GM11168 (cell line): Measurements from ENCODE around the gene PDE1C.

Experiments used
- in situ Hi-C: fragments of 300-500 bp; cut with MboI; formaldehyde crosslinking; loops from one replicate; pipeline ENCODE4 v1.12.0; 2022; ENCODE audit warnings: low sequenced_read_pairs; ENCODE audit not compliant: unreplicated experiment

The PDE1C gene

DNA sequence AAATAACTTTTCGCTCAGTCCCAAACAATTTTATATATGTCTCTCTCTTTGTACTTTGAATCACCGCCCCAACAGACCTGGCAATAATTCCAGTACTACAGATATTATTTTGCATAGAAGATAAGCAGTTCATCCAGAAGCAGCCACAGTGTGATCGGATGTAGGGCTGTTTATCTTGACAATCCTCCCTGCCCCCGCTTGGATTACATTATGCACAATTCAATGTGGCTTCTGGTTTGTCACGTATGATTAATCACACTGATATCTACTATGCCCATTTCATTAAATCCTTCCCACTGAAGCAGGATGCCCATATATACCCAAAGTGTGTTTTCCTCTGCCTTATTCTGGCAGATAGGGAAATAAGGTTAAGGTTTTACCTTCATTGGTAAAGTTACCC lies 115.2 kb downstream of the PDE1C start:
- in situ Hi-C loops: no loop called here

DNA sequence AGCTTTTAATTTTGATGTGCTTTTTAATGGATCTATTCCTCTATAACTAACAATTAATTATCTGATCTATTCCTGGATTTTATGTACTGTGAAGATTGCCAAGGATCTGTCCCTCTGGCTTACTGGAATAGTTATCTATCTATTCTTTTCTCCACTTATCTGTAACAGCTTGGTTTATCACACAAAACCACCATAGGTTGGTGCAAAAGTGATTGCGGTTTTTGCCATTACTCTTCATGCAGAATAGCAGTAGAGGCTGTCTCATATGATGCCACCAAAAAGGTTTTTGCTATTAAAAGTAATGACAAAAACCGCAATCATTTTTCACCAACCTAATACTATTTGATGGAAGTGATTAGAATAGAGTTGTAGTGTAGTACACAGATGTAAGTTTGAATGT lies 115.7 kb downstream of the PDE1C start:
- in situ Hi-C loops: no loop called here

DNA sequence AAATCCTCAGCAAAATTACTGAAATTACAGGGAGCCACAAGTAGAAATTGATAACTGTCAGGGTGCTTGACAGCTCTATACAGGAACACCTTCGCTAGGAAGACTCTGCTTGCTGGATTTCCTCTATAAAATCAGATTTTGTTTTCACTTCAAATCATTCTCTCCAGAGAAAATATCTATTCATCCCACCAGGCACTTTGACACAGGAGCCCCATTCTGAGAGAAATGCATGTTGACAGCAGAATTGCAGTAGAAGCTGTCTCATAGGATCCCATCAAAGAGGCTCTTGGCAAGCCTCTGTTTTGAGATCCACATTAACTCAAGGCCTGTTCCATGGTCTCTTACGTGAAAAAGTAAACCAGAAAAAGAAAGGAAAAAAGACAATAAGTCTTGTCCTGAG lies 116.8 kb downstream of the PDE1C start:
- in situ Hi-C loops: no loop called here

DNA sequence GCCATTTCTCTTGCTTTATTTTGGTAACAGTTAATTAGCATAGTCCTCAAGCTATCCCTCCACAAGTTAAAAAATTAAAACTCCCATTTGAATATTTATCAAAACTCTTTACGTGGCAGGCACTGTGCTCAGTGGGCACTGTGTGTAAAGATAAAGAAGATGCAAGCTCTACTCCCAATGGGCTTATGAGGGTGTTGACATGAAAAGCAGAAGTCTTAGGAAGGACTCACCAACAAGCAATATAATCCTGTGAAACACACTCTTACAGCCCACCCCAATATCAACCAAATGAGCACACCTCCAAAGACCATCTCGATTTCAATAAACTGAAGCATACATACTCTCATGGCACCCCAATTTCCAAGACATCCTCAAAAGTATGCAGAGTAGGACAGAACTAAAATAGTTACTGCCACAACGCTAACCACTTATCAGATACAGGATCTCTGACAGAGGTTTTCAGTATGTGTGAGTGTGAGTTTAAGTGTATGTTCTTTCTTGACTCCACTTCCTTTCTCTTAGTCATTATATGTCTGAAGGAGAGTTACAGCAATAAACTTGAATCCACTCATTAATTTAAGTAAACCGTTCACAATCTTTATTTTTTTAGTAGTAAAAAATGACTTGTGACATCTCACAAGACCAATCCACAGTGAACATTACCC lies 120.0 kb downstream of the PDE1C start:
- in situ Hi-C loops: no loop called here

DNA sequence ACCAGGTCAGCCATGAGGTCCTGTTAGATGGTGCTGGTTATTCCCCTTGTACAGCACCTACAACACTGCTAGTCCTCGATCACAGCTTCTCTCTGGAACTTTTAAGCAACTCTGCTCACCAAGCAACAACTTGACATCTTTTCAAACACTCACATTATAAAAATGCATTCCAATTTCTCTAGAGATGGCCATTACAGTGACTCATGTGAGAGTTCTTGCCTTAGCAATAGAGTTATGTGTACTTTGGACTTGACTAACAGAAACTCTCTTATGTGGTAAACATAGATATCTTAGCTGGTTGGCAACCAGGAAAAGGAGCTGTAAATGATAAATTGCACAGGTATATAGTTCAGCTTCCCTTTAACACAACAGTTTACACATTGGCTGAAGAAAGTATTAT lies 122.2 kb downstream of the PDE1C start:
- in situ Hi-C loops: no loop called here

GRCh38 chr7:31940167-31940566 lies 130.0 kb downstream of the PDE1C start:
- in situ Hi-C loops: no loop called here

DNA sequence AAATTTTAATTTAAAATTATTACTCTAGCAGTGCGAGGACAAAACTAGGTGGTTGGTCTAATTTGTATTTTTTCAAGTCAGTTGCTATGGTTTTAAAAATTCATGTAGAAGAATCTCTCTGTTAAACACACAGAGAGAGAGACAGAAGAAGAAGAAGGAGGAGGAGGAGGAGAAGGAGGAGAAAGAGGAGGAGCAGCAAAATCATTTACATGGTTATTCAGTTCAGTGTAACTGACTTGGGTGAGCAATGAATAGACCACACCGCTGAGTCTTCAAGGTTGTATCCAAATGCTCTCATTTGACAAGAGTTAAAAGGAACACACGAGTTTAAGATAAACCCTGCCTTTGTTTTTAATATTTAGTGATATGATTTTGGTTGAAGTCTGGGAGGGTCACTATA lies 131.1 kb downstream of the PDE1C start:
- in situ Hi-C loops: no loop called here

DNA sequence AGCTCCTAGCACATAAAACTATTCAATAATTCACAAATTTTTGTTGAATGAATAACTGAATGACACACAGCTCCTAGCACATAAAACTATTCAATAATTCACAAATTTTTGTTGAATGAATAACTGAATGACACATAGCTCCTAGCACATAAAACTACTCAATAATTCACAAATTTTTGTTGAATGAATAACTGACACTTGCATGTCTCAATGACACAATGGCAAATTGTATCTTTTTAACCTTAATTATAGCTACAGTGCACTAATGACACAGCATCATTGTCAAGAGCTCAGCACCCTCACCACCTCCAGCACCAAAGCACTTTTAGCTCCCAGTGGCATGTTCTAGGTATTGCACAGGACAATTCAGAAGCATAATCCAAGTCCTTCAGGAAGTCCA lies 131.6 kb downstream of the PDE1C start:
- in situ Hi-C loops: no loop called here

GRCh38 chr7:31937982-31938381 lies 132.2 kb downstream of the PDE1C start:
- in situ Hi-C loops: no loop called here

DNA sequence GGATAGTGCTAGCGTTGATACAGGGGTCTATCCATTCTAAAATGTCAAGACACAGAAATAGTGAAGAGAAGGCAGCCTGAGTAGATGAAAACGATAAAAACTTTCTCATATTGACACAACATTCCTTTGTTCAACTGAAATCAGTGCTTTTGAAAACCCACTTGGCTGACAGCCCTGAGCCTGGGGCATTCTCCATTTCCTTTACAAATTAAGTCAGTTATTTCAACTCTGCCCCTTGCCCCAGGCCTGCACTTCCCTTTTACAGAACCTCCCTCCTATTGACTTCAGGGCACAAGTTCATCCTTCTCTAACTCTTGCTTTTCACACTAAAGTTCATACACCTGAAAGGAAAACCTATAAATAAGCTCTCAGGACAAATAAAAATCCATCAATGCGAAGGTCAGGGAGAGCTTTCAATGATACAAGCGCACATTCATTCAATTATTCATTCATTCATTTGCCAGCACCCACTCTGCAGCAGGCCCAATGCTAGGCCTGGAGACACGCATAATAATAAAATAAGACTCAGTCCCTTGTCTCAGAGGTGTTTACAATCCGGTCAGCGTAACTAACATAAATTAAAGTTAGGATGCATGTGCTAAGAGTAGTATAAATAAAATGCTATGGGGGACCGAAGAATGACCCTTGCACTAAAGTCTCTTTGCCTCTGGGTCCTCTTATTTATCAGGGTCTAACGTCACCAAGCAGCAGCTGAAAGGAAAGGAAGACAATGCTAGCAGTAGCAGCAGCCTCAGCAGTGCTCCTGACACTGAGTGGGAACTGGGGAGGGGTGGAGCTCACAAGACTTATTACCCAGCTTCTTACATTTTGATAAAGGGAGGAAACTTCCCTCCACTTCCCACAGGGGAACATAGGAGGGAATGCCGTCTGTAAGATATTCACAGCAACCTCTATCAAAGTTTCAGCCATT lies 134.8 kb downstream of the PDE1C start:
- in situ Hi-C loops: no loop called here

GRCh38 chr7:31934551-31934950 lies 135.7 kb downstream of the PDE1C start:
- in situ Hi-C loops: no loop called here

DNA sequence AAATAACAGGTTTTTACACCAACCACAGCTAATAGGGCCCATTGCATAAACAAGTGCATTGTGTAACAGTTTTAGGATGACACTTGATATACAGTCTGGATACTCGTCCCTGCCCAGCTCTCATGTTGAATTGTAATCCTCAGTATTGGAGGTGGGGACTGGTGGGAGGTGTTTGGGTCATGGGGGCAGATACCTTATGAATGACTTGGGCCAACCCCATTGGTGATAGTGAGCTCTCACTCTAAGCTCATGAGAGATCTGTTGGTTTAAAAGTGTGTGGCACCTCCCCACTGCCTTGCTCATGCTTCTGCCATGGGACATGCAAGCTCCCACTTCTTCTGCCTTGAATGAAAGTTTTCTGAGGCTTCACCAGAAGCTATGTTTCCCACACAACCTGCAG lies 136.7 kb downstream of the PDE1C start:
- in situ Hi-C loops: no loop called here

DNA sequence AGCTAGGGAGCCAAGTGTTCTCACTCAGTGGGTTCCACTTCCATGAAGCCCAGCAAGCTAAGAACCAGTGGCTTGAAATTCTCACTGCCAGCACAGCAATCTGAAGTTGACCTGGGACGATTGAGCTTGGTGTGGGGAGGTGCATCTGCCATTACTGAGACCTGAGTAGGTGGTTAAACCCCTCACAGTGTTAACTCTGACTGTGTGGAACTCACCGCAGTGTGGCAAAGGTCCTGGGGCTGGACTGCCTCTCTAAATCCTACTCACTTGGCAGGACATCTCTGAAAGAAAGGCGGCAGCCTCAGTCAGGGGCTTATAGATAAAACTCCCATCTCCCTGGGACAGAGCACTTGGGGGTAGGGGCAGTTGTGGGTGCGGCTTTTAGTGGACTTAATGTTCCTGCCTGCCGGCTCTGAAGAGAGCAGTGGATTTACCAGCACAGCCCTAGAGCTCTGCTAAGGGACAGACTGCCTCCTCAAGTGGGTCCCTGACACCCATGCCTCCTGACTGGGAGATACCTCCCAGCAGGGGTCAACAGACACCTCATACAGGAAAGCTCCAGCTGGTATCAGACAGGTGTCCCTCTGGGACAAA lies 143.1 kb downstream of the PDE1C start:
- in situ Hi-C loops: no loop called here

DNA sequence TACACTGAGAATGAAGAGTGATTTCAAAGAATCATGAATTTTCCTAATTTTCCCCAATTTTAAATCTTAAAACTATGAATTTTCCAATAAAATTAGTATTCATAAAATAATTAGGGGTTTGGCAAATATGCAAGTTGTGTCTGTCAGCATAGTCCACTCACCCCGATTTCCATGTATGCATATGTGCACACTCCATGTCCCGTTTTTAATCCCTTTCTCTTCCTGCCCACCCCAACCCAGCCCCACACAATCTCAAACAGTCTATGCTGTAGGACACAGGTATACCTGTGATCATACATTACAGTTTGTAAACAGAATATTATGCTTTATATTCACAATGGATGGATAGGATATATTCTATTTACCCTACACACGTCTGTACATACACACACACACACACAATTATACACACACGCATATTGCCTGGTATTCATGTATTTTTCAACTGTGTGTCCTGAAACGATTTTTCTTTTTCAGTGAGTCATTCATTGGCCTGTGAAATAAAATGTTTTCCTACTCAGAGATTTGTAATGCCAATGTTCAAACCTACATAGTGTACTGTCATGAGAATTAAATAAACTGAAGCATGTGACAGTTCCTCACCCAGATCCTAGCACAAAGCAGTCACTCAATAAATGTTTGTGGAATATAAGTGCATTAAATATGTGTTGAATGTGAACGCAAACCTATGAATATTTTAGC lies 144.3 kb downstream of the PDE1C start:
- in situ Hi-C loops: no loop called here

DNA sequence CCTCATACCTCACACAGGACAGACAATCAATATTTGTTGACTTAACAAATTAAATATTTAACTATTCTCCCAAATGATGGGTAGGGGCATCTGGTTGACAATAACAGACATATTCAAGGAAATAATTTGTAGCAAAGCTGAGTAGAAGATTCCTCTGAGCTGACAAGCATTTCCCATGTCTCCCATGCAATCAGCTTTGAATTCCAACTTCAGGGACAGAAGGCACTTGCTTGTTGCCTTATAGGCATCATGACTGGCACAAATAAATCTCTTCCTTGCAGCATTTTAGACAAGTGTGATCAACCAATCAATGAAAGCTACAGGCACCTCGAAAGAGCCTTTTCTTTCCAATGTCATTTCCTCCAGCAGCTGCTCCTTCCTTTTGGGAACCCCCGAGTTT lies 146.0 kb downstream of the PDE1C start:
- in situ Hi-C loops: no loop called here

DNA sequence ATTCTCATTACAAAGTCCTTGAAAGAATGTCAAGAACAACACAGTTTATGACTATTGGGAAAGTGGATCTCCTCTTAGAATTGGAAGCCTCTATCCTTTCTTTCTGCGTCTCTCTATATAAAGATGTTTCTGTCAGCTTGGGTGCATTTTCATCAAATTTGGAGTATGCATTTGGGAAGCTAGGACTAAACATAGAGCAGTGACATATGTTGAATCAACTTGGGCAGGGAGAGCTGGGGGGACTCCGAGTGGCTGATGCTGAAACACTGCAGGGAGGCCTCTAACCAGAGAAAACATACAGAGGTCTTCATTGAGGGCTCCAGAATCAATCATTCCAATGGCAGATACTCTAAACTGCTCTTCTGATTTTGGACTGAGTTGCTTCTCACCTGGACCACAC lies 147.4 kb downstream of the PDE1C start:
- in situ Hi-C loops: no loop called here

DNA sequence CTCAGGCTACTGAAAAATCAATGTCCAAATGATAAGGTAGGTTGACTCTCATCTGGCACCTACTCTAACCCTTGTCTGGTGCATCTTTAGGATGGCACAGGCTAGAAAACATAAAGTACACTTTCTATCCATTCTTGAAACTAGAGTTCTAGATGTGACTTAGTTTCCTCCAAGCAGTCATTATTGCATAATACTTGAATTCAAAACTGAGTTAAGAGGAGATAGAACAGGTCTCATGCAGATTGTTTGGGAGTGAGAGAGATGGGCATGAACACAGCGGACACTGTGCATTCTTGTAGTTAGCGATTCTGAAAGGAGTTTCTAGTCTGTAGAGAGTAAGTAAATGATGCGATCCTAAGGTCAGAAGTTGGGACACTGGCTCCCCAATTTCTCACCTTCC lies 149.2 kb downstream of the PDE1C start:
- in situ Hi-C loops: no loop called here

DNA sequence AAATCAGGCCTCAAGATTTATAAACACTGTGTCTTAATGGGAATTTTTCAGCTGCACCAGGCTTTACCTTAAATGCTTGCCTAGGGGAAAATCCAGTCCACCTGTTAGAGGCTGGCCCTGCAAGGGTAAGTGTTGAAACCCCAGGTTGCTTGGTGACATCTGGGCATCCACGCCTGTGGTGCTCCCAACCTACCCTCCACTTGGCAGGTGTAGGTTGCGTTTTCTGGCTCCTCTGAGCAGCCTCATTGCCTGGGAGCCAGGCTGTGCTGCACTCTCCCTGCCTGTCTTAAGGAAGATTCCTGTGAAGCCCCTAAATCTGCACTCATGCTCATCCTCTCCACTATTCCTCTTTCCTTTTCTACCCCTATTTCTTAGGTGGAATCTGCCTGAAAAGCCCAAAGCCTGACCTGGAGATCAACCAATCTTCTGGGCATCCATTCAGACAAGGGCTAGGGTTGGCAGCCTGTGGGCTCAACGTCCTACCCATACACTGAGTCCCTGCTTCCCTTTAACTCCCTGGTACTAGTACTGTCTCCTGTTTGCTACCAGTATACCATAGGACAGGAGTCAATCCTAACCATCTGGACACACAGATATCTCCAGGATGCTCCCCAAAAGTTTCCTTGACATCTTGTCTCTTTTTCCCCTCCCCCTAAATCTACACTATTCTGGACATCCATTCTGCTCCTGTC lies 150.4 kb downstream of the PDE1C start:
- in situ Hi-C loops: no loop called here

DNA sequence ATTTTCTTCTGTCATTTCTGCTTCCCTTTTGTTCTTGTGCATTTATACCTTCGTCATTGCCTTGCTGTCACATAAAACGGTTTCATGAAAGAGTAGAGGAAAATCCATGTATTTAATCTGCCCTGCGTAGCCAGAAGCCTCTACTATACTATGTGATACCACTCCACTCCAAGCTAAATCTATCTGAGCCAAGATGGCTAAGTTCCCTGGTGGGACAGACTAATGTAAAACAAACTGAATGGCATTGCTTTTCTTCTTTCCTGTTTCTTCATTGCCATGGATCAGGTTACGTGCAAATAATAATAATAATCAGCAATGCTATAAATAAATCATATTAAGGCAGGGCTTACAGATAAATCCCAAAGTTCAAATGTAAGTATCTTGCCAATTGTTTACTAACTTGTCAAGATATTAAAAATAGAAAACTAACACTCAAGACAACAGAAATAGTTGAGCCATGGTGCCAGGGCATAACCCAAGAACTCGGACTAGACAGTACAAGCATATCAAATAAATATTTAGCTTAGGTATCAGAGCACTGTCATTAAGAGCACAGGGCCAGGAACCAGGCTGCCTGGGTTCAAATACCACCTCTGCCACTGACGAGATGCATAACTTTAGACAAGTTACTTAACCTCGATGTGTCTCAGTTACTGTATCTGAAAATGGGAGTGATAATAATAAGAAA lies 151.4 kb downstream of the PDE1C start:
- in situ Hi-C loops: no loop called here

DNA sequence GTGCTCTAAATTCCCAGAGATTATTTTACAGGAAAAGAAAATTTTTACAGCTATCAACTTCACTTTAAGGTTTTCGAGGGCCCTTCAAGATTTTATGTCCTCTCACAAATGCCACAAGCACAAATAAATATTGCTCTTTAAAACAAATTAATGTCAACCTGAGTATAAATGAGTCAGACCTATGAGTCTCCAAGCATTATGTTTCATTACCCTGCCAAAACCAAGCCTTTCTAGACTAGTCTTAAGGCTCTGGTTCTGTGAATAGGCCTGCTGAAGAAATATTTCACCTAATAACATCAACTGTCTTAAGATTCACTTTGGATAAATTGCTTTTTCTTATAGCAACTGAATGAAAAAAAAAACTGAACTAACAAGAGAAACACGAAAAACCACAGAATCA lies 153.0 kb downstream of the PDE1C start:
- in situ Hi-C loops: no loop called here
